ENCODE data around the gene IQCH.
"Not testable (repeated sequence)": the region's sequence is repeated elsewhere in the genome, so short reads cannot be mapped to it uniquely, and the experiment has no call there.

IQCH gene

GRCh38 chr15:67399925-67400324 is 145.3 kb downstream of the IQCH start:
- DNase-seq (ENCODE audit: low spot score), result no peak

DNA sequence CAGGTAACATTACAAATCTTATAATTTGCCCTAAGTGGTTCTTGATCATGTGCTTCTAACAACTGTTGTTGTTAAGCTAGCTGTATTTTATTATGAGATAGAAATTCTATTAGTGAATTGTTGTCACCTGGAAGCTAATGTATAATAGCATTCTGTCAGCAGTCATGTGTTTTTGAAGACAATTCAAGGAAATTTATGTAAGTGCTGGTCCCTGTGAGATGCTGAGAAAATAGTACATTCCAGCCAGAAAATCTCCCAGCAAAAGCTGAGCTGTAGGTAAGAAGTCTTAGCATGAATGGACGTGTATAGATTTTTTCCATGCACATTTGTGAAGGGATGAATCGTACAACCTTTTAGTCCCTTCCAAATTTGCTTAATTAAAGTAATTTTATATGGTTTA is 146.3 kb downstream of the IQCH start:
- no peak for DNase-seq (ENCODE audit: low spot score)

DNA sequence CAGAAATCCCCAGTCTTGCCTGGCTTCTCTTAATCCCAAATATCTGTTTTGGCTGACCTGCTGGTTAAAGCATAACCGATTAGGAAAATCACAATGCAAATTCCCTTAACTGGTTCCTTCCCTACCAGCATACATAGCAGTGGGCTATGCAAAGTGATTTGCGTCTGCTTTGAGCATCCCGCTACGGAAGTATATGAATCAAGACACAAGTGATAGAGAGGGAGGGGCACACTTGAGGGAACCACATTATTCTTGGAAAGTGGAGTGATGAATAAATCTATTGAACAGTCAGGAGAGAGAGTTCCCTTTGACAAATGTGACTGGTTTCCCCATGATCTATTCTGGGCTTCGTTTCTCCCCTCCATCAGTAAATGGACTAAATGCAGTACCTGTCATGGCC is 146.8 kb downstream of the IQCH start:
- no peak for DNase-seq (ENCODE audit: low spot score)

- no peak for DNase-seq (ENCODE audit: low spot score)
Measured at GRCh38 chr15:67403428-67404154, 149.0 kb downstream of the IQCH start.

GRCh38 chr15:67405208-67406191 is 150.9 kb downstream of the IQCH start:
- DNase-seq (ENCODE audit: low spot score), result peak; percentile 16

GRCh38 chr15:67406257-67406861 is 151.8 kb downstream of the IQCH start:
- DNase-seq (ENCODE audit: low spot score), result no peak

DNA sequence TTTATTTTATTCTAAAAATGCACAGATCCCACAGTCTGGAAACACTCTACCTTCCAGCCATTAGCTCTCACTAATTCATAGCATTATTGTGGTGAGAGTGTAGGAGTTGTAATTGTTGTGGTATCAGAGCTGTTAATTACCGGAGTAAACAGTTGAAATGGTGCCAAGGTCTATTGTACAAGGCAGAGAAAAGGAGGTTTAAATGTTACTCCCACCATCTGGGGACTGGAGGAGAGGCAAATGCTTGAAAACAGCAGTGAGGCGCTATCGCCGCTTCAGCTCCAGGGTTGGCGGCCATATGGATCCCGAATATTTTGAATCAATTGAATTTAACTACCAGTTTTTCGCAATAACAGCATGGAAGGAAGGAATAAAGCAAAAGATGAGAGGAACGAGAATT is 153.2 kb downstream of the IQCH start:
- no peak for DNase-seq (ENCODE audit: low spot score)

- no peak for DNase-seq (ENCODE audit: low spot score)
Measured at GRCh38 chr15:67409175-67409574, 154.6 kb downstream of the IQCH start.

DNA sequence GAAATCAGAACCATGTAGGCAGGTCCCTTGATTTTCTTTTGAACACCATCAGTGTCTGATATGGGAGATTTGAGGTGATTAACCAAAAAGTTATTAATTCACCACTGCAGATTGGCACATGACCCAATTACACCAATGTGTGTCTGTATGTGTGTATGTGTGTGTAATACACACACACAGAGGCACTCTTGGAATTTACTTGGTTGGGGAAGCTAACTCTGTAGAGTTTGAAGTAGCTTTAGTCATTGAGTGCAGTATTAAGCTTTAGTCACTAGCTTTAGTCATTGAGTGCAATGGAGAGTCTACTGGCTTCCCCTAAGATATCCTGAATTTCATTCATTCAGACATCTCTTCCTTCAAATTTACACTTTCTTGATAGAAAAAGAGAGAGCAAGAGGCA is 156.9 kb downstream of the IQCH start:
- DNase-seq (ENCODE audit: low spot score), result no peak

DNA sequence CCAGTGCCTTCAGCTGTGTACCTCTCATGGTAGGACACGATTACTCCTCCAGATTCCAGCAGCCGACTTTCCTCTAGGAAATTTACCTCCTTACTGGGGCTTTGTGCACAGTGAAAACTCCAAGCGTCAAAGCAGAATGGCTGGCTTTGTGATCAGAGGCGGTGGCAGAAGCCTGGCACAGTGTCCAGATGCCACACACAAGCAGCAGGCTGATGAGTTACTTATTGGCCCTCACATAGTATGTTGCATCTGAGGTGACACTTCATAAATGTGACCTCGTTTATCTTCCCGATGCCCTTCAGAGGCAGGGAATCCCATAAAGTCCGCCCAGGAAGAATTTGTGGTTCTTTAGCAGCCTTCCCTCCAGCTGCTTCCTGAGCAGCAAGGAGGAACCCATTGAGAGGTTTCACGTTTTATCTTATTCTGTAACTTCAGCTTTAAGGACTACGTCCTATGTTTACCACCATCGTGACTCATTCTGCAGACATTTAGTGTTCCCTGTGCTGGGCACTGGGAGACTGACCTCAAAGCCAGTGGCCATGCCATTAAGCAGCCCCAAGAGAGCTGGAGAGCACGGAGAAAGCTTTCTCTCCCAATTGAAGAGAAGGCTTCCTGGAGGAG is 159.3 kb downstream of the IQCH start:
- DNase-seq (ENCODE audit: low spot score), result peak; percentile 19

DNA sequence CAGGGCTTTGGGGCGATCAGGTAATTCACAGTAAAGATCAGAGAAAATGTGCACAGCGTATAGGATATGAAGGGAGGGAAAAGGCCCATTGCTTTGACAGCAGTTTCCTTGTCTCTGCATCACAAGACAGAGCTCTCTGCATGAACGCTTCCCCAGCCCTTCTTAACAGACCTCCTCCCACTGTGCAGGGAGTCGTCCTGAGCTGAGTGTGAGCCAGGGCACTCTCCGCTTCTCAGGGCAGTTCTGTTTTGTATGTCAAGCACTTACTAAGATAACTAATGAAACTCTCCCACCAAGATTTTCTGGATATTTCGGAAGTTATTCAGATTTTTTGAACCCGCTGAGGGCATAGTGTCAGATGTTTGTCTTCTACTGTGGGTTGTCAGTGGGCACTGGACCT is 160.6 kb downstream of the IQCH start:
- no peak for DNase-seq (ENCODE audit: low spot score)

- no peak for DNase-seq (ENCODE audit: low spot score)
Measured at GRCh38 chr15:67416891-67417290, 162.3 kb downstream of the IQCH start.

DNA sequence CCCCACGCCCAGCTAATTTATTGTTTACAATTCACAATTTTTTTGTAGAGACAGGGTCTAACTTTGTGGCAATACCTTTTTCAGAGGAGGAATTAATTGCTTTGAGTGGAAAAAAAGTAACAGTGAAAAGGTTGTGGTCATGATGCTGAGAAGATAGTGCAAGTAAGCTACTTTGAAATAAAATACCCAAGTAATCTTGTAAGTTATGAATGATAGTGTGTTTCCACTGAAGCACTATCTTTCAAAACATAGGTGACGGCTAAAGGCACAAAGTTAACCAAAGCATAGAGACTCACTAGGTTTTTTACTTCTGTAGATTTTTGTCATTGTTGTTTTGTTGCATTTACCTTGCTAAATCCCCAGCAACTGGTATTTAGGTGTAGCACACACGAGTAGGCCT is 165.1 kb downstream of the IQCH start:
- no peak for DNase-seq (ENCODE audit: low spot score)

GRCh38 chr15:67420137-67420536 is 165.6 kb downstream of the IQCH start:
- DNase-seq (ENCODE audit: low spot score), result no peak

GRCh38 chr15:67421105-67421504 is 166.5 kb downstream of the IQCH start:
- no peak for DNase-seq (ENCODE audit: low spot score)

DNA sequence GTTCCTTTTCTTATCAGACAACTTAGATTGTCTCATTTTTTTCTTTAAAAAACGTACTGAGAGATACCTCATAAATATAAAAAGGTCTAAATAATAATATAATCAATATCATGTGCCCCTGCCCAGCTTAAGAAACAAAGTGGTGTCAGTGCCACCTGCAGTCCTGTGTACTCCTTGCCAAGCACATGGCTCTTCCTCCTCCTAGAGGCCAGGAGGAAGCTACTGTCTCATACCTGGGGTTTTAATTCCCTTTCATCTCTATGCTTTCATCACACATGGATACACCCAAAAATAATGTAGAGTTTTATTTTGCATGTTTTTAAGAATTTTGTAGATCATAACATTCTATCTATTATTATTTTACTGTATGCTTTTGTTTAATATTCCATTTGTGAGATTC is 167.7 kb downstream of the IQCH start:
- no peak for DNase-seq (ENCODE audit: low spot score)

DNA sequence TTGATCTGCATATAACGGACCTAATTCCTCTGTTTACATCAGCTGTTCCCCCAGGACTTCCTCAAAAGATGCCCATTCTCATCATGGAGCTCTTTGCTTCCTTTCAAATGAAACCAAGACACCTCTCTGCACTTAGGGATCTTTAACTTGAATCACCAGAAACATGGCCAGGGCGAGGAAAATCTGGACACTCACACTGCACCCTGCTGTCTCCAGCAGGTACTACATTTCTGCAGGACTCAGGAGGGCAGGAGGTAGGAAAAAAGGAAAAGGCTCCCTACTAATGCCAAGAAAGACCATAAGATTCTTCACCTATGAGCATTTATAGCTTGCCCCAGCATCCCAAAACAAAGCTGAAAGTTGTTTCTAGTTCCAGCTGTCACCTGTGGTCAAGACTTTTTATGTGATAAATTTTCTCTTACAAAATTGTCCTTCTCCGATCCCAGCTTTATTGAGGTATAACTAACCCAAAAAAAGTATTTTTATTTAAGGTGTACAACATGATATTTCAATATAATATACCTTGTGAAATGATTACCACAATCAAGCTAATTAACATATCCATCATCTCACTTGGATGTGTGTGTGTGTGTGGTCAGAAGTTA is 179.0 kb downstream of the IQCH start:
- peak; percentile 74 for DNase-seq (ENCODE audit: low spot score)

- DNase-seq (ENCODE audit: low spot score), result not testable (repeated sequence)
Measured at GRCh38 chr15:67436351-67437250, 182.0 kb downstream of the IQCH start.

GRCh38 chr15:67444100-67444499 is 189.5 kb downstream of the IQCH start:
- no peak for DNase-seq (ENCODE audit: low spot score)

DNA sequence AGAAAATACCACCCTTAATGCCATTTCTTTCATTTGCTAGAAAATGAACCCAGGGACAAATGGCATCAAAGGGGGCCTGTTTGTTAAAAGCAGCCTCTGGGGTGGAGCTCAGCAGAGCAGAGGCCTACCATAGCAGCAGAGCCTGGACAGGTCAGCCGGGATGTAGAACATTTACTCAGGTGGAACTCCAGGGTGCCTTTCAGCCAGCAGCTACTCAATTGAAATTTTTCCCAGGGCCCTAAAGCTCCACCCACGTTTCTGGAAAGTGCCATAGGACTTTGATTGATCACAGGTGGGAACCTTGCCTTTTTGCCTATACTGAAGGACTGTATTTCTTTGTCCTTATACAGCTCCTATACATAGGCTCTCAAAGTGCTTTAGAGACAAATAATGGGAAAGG is 191.9 kb downstream of the IQCH start:
- no peak for DNase-seq (ENCODE audit: low spot score)

DNA sequence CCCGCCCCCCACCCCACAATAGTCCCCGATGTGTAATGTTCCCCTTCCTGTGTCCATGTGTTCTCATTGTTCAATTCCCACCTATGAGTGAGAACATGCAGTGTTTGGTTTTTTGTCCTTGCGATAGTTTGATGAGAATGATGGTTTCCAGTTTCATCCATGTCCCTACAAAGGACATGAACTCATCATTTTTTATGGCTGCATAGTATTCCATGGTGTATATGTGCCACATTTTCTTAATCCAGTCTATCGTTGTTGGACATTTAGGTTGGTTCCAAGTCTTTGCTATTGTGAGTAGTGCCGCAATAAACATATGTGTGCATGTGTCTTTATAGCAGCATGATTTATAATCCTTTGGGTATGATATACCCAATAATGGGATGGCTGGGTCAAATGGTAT is 193.8 kb downstream of the IQCH start:
- DNase-seq (ENCODE audit: low spot score), result not testable (repeated sequence)
